ENCODE data around the gene NSD2. TPM values are rescaled to one million over a fixed set of nuclear protein-coding genes. Genes with fewer than 3 reads are reported as not detected.

NSD2 gene
- total RNA-seq, 2 donors from 2014 or later: 153 to 208 TPM

- Histone ChIP-seq H3K27ac (ENCODE audit: low read depth, low read length) (no peak overlapping the region), H3K9ac (ENCODE audit: extremely low read depth, low read length, poor library complexity, severe bottlenecking) (no peak overlapping the region), H3K4me3 (ENCODE audit: low read length) (no peak overlapping the region), H3K36me3 (ENCODE audit: control insufficient read depth, insufficient read depth, low read length) (peaks cover 22% of the 10 kb centered on the region), H3K9me3 (ENCODE audit: control insufficient read depth, low read length) (no peaks in the 10 kb centered on the region), H3K4me1 (ENCODE audit: control insufficient read depth, insufficient read depth, low read length) (no peaks in the 10 kb centered on the region), H3K27me3 (ENCODE audit: control insufficient read depth, insufficient read depth, low read length, poor library complexity, severe bottlenecking) (no peaks in the 10 kb centered on the region)
- Mint-ChIP-seq H3K4me3 (no peak overlapping the region), H3K4me1 (peaks cover 19% of the 10 kb centered on the region), H3K36me3 (ENCODE audit: low read depth) (peaks cover 16% of the 10 kb centered on the region), H3K27ac (no peak overlapping the region), H3K9me3 (no peaks in the 10 kb centered on the region), H3K27me3 (ENCODE audit: insufficient read depth) (no peaks in the 10 kb centered on the region)
- WGBS, 2 experiments (ENCODE audit: insufficient coverage in 1 of 2, insufficient read length in 1 of 2): 96 to 100% methylated on average over 5 to 10 of the region's 10 CpGs
- no peak for DNase-seq
- no peak for TF ChIP-seq CTCF (conservative IDR thresholded peaks at IDR 0.05)
Observed at GRCh38 chr4:1850276-1850675, 20.9 kb upstream of the NSD2 start.

- H3K9me3 ChIP-seq (ENCODE audit: control insufficient read depth, low read length): no peaks in the 10 kb centered on the region
- peak; percentile 53 for TF ChIP-seq CTCF (conservative IDR thresholded peaks at IDR 0.05)
- no peaks in the 10 kb centered on the region for H3K27me3 Mint-ChIP-seq (ENCODE audit: insufficient read depth)
- no peak overlapping the region for H3K27ac Mint-ChIP-seq
- H3K27ac ChIP-seq (ENCODE audit: low read depth, low read length): no peak overlapping the region
- no peak overlapping the region for H3K9ac ChIP-seq (ENCODE audit: extremely low read depth, low read length, poor library complexity, severe bottlenecking)
- no peak for DNase-seq
- H3K36me3 ChIP-seq (ENCODE audit: control insufficient read depth, insufficient read depth, low read length): peaks cover 16% of the 10 kb centered on the region
- no peaks in the 10 kb centered on the region for H3K4me1 ChIP-seq (ENCODE audit: control insufficient read depth, insufficient read depth, low read length)
- no peak overlapping the region for H3K4me3 Mint-ChIP-seq
- H3K4me1 Mint-ChIP-seq: peaks cover 19% of the 10 kb centered on the region
- peaks cover 16% of the 10 kb centered on the region for H3K36me3 Mint-ChIP-seq (ENCODE audit: low read depth)
- H3K9me3 Mint-ChIP-seq: no peaks in the 10 kb centered on the region
- H3K4me3 ChIP-seq (ENCODE audit: low read length): no peak overlapping the region
- 91 to 94% methylated on average over 9 to 11 of the region's 11 CpGs for WGBS, 2 experiments (ENCODE audit: insufficient coverage in 1 of 2, insufficient read length in 1 of 2)
- no peaks in the 10 kb centered on the region for H3K27me3 ChIP-seq (ENCODE audit: control insufficient read depth, insufficient read depth, low read length, poor library complexity, severe bottlenecking)
Observed at GRCh38 chr4:1851160-1851559, 20.0 kb upstream of the NSD2 start.

- Mint-ChIP-seq H3K27ac (no peak overlapping the region), H3K4me3 (no peak overlapping the region), H3K27me3 (ENCODE audit: insufficient read depth) (peaks cover under 1% of the 10 kb centered on the region), H3K36me3 (ENCODE audit: low read depth) (peaks cover 11% of the 10 kb centered on the region), H3K4me1 (peaks cover 19% of the 10 kb centered on the region), H3K9me3 (no peaks in the 10 kb centered on the region)
- WGBS, 2 experiments (ENCODE audit: insufficient coverage in 1 of 2, insufficient read length in 1 of 2): 88 to 93% methylated on average over 12 to 16 of the region's 16 CpGs
- Histone ChIP-seq H3K27me3 (ENCODE audit: control insufficient read depth, insufficient read depth, low read length, poor library complexity, severe bottlenecking) (no peaks in the 10 kb centered on the region), H3K4me3 (ENCODE audit: low read length) (no peak overlapping the region), H3K9me3 (ENCODE audit: control insufficient read depth, low read length) (no peaks in the 10 kb centered on the region), H3K36me3 (ENCODE audit: control insufficient read depth, insufficient read depth, low read length) (peaks cover 11% of the 10 kb centered on the region), H3K4me1 (ENCODE audit: control insufficient read depth, insufficient read depth, low read length) (no peaks in the 10 kb centered on the region), H3K9ac (ENCODE audit: extremely low read depth, low read length, poor library complexity, severe bottlenecking) (no peak overlapping the region), H3K27ac (ENCODE audit: low read depth, low read length) (no peak overlapping the region)
- DNase-seq: no peak
- TF ChIP-seq CTCF (conservative IDR thresholded peaks at IDR 0.05): no peak
Observed at GRCh38 chr4:1851575-1852410, 19.4 kb upstream of the NSD2 start.
